Left forelimb (tissue), 1 donor: ENCODE data around the gene NCOR1.
"Not testable (repeated sequence)": the region's sequence is repeated elsewhere in the genome, so short reads cannot be mapped to it uniquely, and the experiment has no call there.

Source experiments
- DNase-seq: peaks from one replicate; pipeline ENCODE4 v3.0.0-alpha.2; 2018; ENCODE audit warnings: low spot score

NCOR1 gene

DNA sequence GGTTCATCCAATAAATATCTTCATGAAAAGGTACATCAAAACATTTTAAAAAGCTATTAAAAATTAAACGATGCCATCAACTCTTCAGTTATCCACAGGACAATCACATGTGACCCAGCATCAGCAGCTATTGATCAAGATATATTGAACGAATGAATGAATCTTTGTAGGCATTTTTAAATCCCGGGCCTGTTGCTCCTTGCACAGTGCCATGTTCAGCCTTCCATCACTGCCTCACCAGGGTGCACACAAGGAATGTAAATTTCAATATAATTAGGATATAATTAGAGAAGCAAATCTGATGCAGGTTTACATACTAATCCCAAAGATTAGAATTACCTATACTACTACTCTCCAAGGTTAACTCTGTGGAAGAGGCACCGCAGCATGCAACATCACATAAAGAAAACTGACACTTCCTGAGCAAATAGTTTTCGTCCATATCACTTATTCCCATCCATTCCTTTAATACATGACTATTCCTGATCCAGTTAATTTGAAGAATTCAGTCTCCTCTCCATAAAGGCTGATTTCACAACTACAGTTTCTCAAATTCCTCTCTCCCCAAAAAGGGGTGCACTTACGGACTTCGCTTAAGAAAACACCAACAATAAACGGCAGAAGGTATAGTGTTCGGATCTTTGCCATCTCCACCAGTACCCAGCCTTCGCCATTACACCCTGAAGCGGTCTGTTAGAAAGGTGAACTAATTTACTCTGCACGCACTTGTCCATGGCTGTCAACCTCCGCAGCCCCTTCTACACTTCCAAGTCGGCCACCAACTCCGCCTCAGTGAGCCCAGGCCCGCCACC, 938 bp downstream of the NCOR1 start:
- DNase-seq: no peak

GRCh38 chr17:16212793-16213192, 2.5 kb downstream of the NCOR1 start:
- DNase-seq: no peak

- DNase-seq: no peak
Measured at GRCh38 chr17:16211590-16211989, 3.7 kb downstream of the NCOR1 start.

GRCh38 chr17:16204763-16205162, 10.6 kb downstream of the NCOR1 start:
- DNase-seq: not testable (repeated sequence)

DNA sequence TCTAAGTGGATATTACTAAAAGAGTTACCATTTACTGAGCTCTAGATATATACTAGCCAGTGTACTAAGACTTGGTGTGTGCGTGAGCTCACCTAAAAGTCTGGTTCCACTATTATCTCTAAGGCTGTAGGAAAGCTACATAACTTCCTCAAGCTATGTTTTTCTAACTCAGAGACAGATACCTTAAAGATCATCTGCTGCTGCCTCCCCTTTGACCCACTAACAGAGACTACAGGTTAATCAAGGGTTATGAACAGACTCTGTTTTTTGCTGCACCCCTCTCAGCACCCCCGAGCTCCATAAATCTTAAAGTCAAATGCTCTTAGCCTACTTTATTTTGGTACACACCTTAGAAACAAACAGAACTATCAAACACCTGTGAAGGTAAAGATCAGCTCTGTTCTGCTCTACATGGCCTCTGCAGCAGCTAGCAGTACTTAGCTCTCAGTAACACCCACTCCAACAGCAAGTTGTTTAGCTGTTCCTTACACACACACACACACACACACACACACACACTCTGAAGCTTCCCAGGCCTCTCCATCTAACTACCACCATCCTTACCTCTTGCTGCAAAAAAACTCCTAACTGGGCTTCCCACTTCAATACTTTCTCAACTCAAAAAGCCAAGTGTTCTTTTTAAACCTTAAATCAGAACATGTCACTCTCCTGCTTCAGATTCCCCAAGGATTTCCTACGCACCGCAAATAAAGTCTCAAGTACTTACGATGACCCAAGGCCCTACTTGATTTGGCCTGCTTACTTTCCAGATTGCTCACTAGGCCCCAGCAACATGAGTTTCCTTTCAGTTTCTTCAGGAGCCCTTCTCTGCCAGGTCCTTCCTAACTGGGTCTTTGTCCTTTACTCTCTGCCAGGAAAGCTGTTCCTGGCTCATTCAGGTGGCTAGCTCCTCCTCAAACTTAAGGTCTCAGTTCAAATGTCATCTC, 12.5 kb downstream of the NCOR1 start:
- DNase-seq: not testable (repeated sequence)

DNA sequence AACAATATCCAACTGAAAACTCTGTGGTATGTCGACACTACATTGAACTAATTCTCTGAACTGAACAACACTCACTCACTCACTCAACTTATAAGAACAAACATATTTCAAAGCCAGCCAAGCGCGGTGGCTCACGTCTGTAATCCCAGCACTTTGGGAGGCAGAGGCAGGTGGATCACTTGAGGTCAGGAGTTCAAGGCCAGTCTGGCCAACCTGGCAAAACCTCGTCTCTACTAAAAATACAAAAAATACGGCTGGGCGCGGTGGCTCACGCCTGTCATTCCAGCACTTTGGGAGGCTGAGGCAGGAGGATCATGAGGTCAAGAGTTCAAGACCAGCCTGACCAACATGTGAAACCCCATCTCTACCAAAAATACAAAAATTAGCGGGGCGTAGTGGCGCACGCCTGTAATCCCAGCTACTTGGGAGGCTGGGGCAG, 13.6 kb downstream of the NCOR1 start:
- not testable (repeated sequence) for DNase-seq

DNA sequence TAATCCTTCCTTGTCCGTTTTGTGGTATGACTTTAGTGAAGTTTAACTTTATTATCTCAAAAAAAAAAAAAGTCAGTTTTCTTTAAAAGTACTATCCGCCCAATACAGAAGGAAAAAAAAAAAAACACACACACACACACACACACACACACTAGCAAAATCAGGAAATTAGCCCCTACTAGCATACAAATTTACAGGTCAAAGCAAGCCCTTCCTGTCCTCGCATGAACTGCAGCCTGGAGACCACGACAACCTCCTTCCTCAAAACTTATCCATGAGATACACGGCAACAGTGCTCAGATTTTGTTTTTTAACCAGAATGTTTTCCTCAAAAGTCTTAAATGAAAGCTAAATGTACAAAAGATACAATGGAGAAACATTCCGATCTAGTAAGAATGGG, 16.2 kb downstream of the NCOR1 start:
- DNase-seq: no peak

- no peak for DNase-seq
Measured at GRCh38 chr17:16197276-16197675, 18.1 kb downstream of the NCOR1 start.

GRCh38 chr17:16194307-16194835, 21.0 kb downstream of the NCOR1 start:
- DNase-seq: not testable (repeated sequence)

- DNase-seq: no peak
Measured at GRCh38 chr17:16191604-16192003, 23.7 kb downstream of the NCOR1 start.

DNA sequence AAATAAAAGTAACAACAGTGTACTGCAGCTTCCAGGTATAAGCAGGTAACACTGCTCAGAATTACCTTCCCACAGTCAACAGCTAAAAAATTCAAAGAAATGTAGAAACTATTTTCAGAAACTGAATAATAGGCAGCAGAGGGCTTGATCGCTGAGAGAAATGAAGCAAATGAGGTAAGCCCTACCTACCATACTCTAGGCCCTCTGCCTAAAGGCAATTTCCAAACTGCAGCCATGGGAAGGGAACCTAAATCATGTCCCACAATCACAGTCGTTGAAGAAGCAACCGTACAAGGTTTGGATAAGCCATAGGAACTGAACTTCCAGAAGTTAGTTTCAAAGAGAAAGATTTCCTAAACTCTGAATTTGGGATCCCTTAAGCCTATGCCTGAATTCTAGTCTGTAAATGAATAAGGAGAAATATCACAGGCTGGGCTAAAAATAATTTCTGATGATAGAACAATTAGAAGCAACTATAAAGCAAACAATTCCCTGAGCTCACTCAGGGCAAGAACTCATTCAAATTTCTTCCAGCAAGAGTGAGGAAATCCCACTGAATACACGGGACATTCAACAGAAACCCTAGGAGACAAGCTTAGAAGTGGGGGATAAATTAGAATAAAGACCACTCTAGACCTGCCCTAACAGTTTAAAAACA, 24.5 kb downstream of the NCOR1 start:
- DNase-seq: no peak

GRCh38 chr17:16189791-16190348, 25.5 kb downstream of the NCOR1 start:
- DNase-seq: no peak

- no peak for DNase-seq
Measured at GRCh38 chr17:16187642-16188041, 27.7 kb downstream of the NCOR1 start.

DNA sequence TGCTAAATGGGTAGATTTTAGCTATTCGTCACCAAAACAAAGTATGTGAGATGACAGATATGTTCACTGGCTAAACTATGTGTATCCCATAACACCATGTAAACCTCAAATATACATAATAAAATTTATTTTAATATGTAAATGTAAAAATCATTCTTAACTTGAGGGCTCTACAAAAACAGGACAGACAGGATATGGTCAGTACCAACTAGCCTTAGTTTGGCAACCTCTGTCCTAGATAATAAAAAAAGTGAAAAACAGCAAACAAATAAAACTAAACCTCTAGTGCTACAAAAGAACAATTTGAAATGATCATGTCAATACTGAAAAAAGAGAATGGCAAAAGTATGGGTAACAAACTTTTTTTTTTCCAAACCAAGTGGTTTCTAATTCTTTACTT, 33.8 kb downstream of the NCOR1 start:
- DNase-seq: no peak

GRCh38 chr17:16178836-16179235, 36.5 kb downstream of the NCOR1 start:
- no peak for DNase-seq

DNA sequence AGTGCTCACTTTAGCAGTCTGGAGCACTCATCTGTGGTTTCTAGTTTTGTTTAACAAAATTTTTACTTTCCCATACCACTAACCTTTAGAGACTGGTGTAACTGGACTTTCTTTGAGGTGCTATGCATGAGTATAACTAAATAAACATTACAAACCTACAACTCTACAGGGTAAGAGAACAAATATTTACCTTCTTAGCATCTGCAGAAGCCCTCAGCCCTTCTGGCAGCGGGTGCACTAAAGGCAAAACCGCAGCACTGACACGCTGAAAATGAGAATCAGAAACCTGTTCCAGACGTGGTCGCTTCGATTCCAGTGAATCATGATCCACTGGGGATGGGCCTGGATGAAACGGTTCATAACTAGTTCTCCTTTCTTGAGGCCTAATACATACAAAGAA, 43.7 kb downstream of the NCOR1 start:
- DNase-seq: no peak

- DNase-seq: not testable (repeated sequence)
Measured at GRCh38 chr17:16166766-16167165, 48.6 kb downstream of the NCOR1 start.

DNA sequence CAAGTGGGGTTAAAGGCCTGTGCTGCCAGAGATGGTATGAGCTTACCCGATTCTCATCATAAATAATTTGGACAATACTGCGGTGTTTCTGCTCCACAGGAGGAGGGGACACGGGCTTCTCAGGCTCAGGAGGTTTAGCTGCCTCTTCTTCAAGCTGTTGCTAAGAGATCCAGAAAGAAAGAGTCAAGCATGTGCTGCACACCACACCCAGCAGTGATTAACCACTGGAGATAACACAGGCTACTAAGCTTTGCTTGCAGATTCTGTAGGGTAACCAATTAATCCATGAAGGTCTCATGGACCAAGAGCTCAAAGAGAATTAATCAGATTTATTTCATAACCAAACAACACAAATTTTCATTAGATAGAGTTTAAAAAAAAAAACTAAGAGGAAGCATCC, 56.6 kb downstream of the NCOR1 start:
- no peak for DNase-seq

DNA sequence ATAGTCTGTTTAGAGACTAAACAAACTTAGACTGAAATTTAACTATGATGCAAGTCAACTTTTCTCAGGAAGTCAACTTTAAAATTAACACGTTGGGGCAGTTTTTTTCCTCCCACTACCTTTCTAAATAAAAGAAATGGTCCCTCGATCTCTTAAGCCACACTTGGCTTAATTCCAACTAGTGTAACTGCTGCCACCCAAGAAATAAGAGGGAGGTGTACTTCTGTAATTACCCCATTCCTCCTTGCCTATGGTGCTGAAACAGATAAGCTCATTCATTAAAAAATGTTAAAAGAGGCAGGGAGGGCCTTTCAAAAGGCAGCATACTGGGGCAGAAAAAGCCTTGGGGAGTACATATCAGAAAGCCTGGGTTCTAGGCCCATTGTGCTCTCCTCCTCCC, 59.8 kb downstream of the NCOR1 start:
- DNase-seq: no peak

DNA sequence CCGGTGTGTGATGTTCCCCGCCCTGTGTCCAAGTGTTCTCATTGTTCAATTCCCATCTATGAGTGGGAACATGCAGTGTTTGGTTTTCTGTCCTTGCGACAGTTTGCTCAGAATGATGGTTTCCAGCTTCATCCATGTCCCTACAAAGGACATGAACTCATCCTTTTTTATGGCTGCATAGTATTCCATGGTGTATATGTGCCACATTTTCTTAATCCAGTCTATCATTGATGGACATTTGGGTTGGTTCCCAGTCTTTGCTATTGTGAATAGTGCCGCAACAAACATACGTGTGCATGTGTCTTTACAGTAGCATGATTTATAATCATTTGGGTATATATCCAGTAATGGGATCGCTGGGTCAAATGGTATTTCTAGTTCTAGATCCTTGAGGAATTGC, 63.0 kb downstream of the NCOR1 start:
- DNase-seq: not testable (repeated sequence)

GRCh38 chr17:16150251-16150856, 65.0 kb downstream of the NCOR1 start:
- no peak for DNase-seq
